ENCODE measurements around the gene TSPAN14. TPM values are rescaled to one million over a fixed set of nuclear protein-coding genes. Genes with fewer than 3 reads are reported as not detected.
"Not testable (repeated sequence)": the region's sequence is repeated elsewhere in the genome, so short reads cannot be mapped to it uniquely, and the experiment has no call there.

The TSPAN14 gene
- total RNA-seq, 2 experiments from 2014 or later: 130 to 136 TPM

DNA sequence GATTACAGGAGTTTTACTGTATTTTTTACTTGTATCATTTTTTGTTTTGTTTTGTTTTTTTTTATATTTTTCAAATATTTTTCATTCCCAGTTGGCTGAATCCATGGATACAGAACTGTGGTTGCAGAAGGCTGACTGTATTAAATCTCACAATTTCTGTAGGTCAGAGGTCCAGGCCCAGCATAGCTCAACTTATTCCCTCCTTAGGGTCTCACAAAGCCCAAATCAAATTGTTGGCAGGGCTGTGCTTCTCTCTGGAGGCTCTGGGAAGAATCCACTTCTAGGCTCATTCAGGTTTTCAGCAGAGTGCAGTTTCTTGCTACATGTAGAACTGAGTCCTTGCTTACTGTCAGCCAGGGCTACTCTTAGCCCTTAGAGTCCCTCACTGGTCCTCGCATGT lies 22.6 kb downstream of the TSPAN14 start:
- Mint-ChIP-seq H3K4me1 (peaks cover 70% of the 10 kb centered on the region), H3K27me3 (no peaks in the 10 kb centered on the region), H3K4me3 (no peak overlapping the region), H3K9me3 (peaks cover 6% of the 10 kb centered on the region), H3K36me3 (ENCODE audit: low read depth) (peaks cover 79% of the 10 kb centered on the region), H3K27ac (peak overlapping the region; percentile 10)
- DNase-seq: no peak
- ChIA-PET CTCF (interaction anchor here (0.7 to 24.7 kb wide), 2 partner anchors 17 to 28 kb away, joined by 4 to 414 read pairs; no protein-coding TSS in a partner anchor), POLR2A (interaction anchor here (1.3 to 2.0 kb wide), 3 partner anchors 10 to 29 kb away, joined by 3 to 8 read pairs (median 4); no protein-coding TSS in a partner anchor)

DNA sequence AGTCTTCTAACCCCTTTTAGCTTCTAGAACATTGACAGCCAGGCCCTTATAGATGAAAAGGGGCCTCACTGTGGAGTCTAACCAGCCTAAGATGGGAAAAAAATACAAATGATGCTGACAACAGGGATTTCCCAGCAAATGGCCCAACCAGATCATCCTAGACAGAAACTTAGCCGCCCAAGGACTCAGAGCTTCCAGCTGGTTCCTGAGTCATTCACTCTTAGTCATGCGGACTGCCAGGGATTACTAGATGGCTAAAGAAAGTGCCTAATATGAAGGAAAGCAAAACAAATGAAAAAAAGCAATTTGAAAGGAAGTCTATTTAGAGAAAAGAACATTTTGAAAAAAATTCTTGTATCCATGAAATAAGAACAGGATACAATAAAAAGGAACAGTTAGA lies 23.7 kb downstream of the TSPAN14 start:
- DNase-seq: no peak
- Mint-ChIP-seq H3K4me3 (no peak overlapping the region), H3K27me3 (no peaks in the 10 kb centered on the region), H3K27ac (no peak overlapping the region), H3K4me1 (peaks cover 63% of the 10 kb centered on the region), H3K36me3 (ENCODE audit: low read depth) (peaks cover 74% of the 10 kb centered on the region), H3K9me3 (peaks cover 6% of the 10 kb centered on the region)
- ChIA-PET CTCF (interaction anchor here (0.7 to 24.7 kb wide), 4 partner anchors 11 to 34 kb away, joined by 3 to 414 read pairs (median 4); no protein-coding TSS in a partner anchor), POLR2A (interaction anchor here (1.2 to 2.0 kb wide), 3 partner anchors 11 to 21 kb away, joined by 3 to 8 read pairs (median 4); no protein-coding TSS in a partner anchor)

DNA sequence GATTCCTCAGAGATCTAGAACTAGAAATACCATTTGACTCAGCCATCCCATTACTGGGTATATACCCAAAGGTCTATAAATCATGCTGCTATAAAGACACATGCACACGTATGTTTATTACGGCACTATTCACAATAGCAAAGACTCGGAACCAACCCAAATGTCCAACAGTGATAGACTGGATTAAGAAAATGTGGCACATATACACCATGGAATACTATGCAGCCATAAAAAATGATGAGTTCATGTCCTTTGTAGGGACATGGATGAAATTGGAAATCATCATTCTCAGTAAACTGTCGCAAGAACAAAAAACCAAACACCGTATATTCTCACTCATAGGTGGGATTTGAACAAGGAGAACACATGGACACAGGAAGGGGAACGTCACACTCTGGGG lies 26.3 kb downstream of the TSPAN14 start:
- H3K27ac Mint-ChIP-seq, DNase-seq, CTCF ChIA-PET, H3K27me3 Mint-ChIP-seq, POLR2A ChIA-PET, H3K9me3 Mint-ChIP-seq, H3K4me3 Mint-ChIP-seq: not testable (repeated sequence)
- peaks cover 66% of the 10 kb centered on the region for H3K36me3 Mint-ChIP-seq (ENCODE audit: low read depth)
- peaks cover 64% of the 10 kb centered on the region for H3K4me1 Mint-ChIP-seq

DNA sequence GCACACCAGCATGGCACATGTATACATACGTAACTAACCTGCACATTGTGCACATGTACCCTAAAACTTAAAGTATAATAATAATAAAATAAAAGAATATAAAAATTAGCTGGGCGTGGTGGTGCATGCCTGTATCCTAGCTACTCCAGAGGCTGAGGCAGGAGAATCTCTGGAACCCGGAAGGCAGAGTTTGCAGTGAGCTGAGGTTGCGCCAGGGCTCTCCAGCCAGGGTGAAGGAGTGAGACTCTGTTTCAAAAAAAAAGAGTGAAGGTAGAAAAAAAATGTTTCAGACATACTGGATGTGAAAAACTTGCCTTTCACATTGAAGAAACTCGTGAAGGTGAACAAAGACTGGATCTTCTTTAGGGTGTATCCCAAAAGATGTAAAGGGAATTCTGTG lies 26.7 kb downstream of the TSPAN14 start:
- Mint-ChIP-seq H3K4me1 (peaks cover 67% of the 10 kb centered on the region), H3K27ac (no peak overlapping the region), H3K4me3 (no peak overlapping the region), H3K36me3 (ENCODE audit: low read depth) (peaks cover 66% of the 10 kb centered on the region), H3K27me3 (no peaks in the 10 kb centered on the region), H3K9me3 (peaks cover 6% of the 10 kb centered on the region)
- POLR2A ChIA-PET: interaction anchor here (1.0 kb wide), 1 partner anchor 17 kb away, joined by 3 read pairs; no protein-coding TSS in a partner anchor
- peak; percentile 1 for DNase-seq
- CTCF ChIA-PET: no interaction called here

DNA sequence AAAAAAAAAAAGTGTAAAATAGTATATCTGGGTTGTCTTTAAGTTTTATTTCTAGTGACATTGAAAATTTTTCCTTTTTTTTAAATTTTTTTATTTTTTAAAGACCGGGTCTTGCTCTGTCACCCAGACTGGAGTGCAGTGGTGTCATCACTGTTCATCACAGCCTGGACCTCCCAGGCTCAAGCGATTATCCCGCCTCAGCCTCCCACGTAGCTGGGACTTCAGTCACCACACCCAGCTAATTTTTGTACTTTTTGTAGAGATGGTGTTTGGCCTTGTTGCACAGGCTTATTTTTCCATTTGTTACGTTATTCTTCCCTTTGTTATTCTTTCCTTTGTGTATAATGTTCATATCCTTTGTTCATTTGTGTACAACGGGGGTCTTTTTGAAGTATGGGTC lies 30.1 kb downstream of the TSPAN14 start:
- Mint-ChIP-seq H3K27ac (peak overlapping the region; percentile 91), H3K9me3 (no peaks in the 10 kb centered on the region), H3K4me3 (peak overlapping the region; percentile 43), H3K4me1 (peaks cover 81% of the 10 kb centered on the region), H3K27me3 (no peaks in the 10 kb centered on the region), H3K36me3 (ENCODE audit: low read depth) (peaks cover 58% of the 10 kb centered on the region)
- POLR2A ChIA-PET: interaction anchor here (6.9 to 11.7 kb wide), 2 partner anchors 15 to 19 kb away, joined by 101 to 404 read pairs; partner anchors contain the start of gene TSPAN14
- DNase-seq: no peak
- CTCF ChIA-PET: interaction anchor here (0.8 to 6.6 kb wide), 10 partner anchors 9 to 40 kb away, joined by 3 to 64 read pairs (median 4); no protein-coding TSS in a partner anchor

DNA sequence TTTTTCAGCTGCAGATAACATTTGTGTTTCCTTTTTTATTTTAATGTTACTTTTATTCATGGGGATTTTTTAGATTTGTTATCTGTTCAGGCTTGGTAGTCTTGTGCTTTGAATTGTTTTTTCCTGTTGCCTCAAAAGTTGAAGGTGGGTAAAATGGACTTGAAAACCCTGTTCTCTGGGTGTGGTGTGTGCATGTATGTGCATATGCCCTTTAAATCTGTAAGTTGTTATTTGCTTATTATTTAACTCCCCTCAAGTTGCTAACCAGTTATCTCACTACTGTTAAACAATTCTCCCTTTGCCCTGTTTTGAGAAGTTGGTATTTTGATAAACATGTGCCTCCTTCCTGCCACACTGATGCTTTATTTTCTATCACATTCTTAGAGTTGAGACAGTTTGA lies 30.6 kb downstream of the TSPAN14 start:
- H3K4me3 Mint-ChIP-seq: peak overlapping the region; percentile 43
- peaks cover 58% of the 10 kb centered on the region for H3K36me3 Mint-ChIP-seq (ENCODE audit: low read depth)
- H3K27me3 Mint-ChIP-seq: no peaks in the 10 kb centered on the region
- H3K9me3 Mint-ChIP-seq: no peaks in the 10 kb centered on the region
- ChIA-PET POLR2A (interaction anchor here (2.0 to 11.7 kb wide), 3 partner anchors 14 to 21 kb away, joined by 9 to 404 read pairs (median 101); partner anchors contain the start of gene TSPAN14), CTCF (interaction anchor here (0.9 to 6.6 kb wide), 8 partner anchors 9 to 40 kb away, joined by 3 to 64 read pairs (median 4); no protein-coding TSS in a partner anchor)
- peaks cover 85% of the 10 kb centered on the region for H3K4me1 Mint-ChIP-seq
- DNase-seq: no peak
- peak overlapping the region; percentile 91 for H3K27ac Mint-ChIP-seq

DNA sequence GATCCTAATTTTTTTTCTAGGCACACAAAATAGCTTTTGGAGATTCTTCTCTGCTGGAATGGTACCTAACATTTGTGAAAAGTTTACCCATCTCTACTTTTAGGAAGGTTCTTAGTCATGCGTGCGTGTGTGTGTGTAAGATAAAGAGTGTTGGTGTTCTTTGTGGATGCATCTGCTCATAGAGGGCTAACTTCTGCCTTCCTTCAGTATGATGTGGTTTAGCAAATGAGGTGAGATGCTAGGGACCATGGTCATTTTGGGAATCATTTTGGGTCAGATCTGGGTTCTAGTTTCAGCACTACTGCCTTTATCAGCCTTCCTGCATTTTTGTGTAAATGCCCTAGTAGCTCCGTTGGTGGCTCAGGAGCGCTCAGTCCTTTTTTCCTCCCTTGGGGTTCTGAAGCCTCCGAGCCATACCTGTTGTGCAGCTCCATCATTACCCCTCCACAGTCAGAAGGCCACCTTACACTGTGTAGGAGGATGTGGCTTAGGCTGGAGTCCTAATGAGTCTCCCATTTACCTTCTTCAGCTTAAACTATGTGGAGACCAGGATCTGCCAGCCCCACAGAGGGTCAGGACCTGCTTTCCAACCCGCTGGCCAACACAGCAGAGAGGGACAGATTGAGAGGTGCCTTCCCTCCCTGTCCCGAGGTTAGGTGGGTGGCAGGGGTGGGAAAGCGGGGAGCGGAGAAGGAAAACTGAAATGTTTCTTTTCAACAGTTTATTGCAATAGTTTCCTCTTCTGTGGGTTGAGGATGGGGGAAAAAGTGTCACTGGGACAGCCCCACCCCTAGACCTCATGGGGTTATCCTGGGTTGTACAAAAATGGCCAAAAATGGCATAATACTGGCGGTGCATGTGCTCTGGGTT lies 31.2 kb downstream of the TSPAN14 start:
- Mint-ChIP-seq H3K4me1 (peaks cover 89% of the 10 kb centered on the region), H3K36me3 (ENCODE audit: low read depth) (peaks cover 61% of the 10 kb centered on the region), H3K9me3 (no peaks in the 10 kb centered on the region), H3K4me3 (peak overlapping the region; percentile 60), H3K27me3 (no peaks in the 10 kb centered on the region), H3K27ac (peak overlapping the region; percentile 91)
- ChIA-PET CTCF (interaction anchor here (0.7 to 6.6 kb wide), 8 partner anchors 8 to 42 kb away, joined by 3 to 64 read pairs (median 4); no protein-coding TSS in a partner anchor), POLR2A (interaction anchor here (1.8 to 11.7 kb wide), 5 partner anchors 14 to 41 kb away, joined by 5 to 404 read pairs (median 9); partner anchors contain the start of gene TSPAN14)
- DNase-seq: no peak

DNA sequence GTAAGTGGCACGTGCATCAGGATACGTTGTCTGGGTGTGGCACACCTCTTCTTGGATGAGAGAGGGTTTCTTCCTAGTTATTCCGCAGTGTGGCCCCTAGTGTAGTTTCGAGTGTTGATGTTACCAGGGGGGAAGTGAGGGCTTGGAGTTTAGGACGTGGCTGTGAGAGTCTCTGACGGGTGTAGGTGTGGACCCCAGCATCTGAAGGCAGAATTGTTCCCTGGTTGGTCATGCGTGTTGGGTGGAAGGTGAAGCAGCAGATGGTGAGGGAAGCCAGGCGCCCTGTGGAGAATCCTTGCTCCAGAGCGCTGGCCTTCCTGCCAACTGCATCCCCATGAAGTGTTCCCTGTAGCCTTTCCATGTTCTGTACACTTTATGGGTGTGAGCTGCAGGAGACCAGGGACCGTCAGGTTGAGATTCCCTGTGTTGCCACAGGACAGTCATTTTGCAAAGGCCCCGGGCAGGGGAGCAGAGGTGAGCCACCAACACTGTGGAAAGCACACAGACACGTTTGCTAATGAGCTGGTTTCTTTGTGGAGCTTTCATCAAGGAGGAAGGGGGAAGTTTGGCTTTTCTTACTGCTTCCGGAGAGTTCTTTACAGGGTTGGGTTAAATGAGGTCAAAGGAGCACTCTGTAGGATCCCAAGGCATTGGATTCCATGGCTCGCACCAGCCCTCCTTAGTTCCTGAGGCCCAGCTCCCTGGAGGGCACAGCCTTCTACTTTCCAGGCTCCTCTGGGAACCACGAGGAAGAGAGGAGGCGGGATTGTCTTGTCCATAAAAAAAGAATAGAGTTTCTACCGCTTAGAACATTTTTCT lies 32.0 kb downstream of the TSPAN14 start:
- Mint-ChIP-seq H3K36me3 (ENCODE audit: low read depth) (peaks cover 62% of the 10 kb centered on the region), H3K27me3 (no peaks in the 10 kb centered on the region), H3K9me3 (no peaks in the 10 kb centered on the region), H3K27ac (peak overlapping the region; percentile 91), H3K4me3 (peak overlapping the region; percentile 60), H3K4me1 (peaks cover 90% of the 10 kb centered on the region)
- ChIA-PET POLR2A (interaction anchor here (0.8 to 11.7 kb wide), 9 partner anchors 13 to 43 kb away, joined by 3 to 404 read pairs (median 5); partner anchors contain the start of gene TSPAN14), CTCF (interaction anchor here (0.7 to 6.6 kb wide), 12 partner anchors 11 to 42 kb away, joined by 3 to 64 read pairs (median 6); no protein-coding TSS in a partner anchor)
- no peak for DNase-seq

DNA sequence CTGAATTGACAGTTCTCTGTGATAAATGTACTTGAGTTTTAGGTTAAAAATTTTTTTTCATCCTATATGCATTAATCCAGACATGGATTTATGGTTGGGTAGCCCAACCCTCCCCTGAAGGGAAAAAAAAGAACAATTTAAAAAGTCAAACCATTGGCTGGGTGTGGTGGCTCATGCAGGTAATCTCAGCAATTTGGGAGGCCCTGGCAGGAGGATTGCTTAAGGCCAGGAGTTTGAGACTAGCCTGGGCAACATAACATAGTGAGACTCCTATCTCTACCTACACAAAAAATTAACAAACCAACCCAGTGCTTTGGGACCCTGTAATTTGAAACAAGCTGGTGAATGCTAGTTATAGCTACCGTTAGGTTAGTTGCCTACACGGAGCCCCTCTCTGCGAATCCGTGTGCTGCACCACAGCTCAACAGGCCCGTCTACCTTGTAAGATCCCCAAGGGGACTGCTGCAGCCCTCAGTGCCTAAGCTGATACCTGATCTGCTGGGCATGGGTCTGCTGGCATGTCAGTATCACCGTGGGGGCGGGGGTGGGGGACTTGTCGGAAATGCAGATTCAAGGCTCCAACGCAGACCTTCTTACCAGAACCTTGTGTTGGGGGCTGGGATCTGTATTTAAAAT lies 32.8 kb downstream of the TSPAN14 start:
- no peaks in the 10 kb centered on the region for H3K27me3 Mint-ChIP-seq
- peaks cover 91% of the 10 kb centered on the region for H3K4me1 Mint-ChIP-seq
- POLR2A ChIA-PET: interaction anchor here (0.7 to 11.7 kb wide), 11 partner anchors 12 to 43 kb away, joined by 3 to 404 read pairs (median 5); partner anchors contain the start of gene TSPAN14
- CTCF ChIA-PET: interaction anchor here (0.7 to 6.6 kb wide), 10 partner anchors 11 to 42 kb away, joined by 3 to 64 read pairs (median 10); no protein-coding TSS in a partner anchor
- H3K36me3 Mint-ChIP-seq (ENCODE audit: low read depth): peaks cover 61% of the 10 kb centered on the region
- peak overlapping the region; percentile 91 for H3K27ac Mint-ChIP-seq
- no peak for DNase-seq
- H3K9me3 Mint-ChIP-seq: no peaks in the 10 kb centered on the region
- H3K4me3 Mint-ChIP-seq: peak overlapping the region; percentile 75

DNA sequence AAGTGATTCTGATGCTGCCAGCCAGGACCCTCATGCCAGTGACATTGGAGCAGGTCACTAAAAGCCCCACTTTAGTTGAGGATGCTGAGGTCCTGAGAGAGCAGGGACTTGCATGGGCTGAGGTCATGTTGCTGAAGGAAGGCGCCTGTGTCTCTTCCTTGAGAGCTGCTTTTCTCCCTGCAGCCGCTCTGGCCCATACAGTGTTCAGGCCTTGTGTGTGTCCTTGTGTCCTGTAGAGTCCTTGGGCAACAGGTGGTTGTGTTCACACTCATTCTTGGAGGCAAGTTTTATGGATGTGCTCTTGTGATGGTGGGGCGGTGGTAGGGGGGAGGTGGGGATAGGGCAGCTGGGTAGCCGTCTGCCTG lies 33.3 kb downstream of the TSPAN14 start:
- Mint-ChIP-seq H3K27me3 (no peaks in the 10 kb centered on the region), H3K4me3 (peak overlapping the region; percentile 75), H3K9me3 (no peaks in the 10 kb centered on the region), H3K27ac (peak overlapping the region; percentile 91), H3K4me1 (peaks cover 95% of the 10 kb centered on the region), H3K36me3 (ENCODE audit: low read depth) (peaks cover 64% of the 10 kb centered on the region)
- DNase-seq: no peak
- ChIA-PET CTCF (interaction anchor here (1.4 to 6.6 kb wide), 8 partner anchors 10 to 42 kb away, joined by 5 to 64 read pairs (median 14); no protein-coding TSS in a partner anchor), POLR2A (interaction anchor here (0.7 to 11.7 kb wide), 6 partner anchors 12 to 36 kb away, joined by 3 to 404 read pairs (median 7); partner anchors contain the start of gene TSPAN14)

DNA sequence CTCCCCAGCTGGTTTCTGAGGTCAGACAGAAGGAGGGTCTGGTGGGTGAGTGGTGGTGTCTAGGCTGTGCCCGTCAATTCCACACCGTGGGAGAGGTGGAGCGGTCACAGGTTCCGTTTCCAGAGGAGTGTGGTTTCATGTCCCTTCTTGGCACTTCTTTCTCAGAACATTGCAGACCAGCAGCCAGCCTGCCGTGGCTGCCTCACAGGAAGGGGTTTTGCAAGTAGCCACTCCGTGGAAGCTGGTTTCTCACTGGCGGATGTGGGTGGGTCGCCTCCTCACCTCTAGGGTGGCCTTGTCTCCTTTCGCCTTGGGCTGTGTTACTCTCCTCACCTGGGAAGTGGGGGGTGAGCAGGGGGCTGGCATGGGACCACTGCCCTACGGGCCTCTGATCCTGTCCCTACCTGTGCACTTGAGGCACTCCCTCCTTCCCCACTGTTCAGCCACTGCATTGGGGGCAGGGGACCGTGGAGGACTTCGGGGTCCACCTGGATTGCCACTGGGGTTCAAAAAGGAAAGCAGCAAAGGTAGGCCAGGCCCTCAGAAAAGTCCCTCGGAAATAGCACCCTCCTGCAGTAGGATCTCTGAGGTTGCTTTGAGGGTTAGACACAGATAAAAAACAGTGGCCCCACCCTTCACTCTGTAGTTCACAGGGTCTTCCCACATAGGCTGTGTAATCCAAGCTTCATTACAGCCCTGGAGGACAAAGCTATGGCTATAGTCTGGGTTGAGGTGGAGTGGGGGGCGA lies 33.9 kb downstream of the TSPAN14 start:
- Mint-ChIP-seq H3K4me3 (peak overlapping the region; percentile 75), H3K9me3 (no peaks in the 10 kb centered on the region), H3K36me3 (ENCODE audit: low read depth) (peaks cover 67% of the 10 kb centered on the region), H3K27me3 (no peaks in the 10 kb centered on the region), H3K27ac (peak overlapping the region; percentile 91), H3K4me1 (peaks cover 98% of the 10 kb centered on the region)
- ChIA-PET CTCF (interaction anchor here (1.5 to 6.6 kb wide), 7 partner anchors 10 to 43 kb away, joined by 3 to 64 read pairs (median 15); no protein-coding TSS in a partner anchor), POLR2A (interaction anchor here (1.3 to 11.7 kb wide), 6 partner anchors 11 to 43 kb away, joined by 5 to 404 read pairs (median 7); partner anchors contain the start of gene TSPAN14)
- peak; percentile 86 for DNase-seq

All from activated CD4-positive, alpha-beta memory T cell treated with anti-CD3 and anti-CD28 coated beads, Interleukin-2, amount 10 ng/mL, durations not matched to agents 7 days and 5 days (primary cell).